HuH-7.5 (cell line): ENCODE data around the gene SHC2.
"Not testable (repeated sequence)": the region's sequence is repeated elsewhere in the genome, so short reads cannot be mapped to it uniquely, and the experiment has no call there.

Experiments
- DNase-seq: peaks from one replicate; pipeline ENCODE4 v3.0.0; 2011; ENCODE audit warnings: low spot score

The SHC2 gene

GRCh38 chr19:468587-469256 is 7.9 kb upstream of the SHC2 start:
- DNase-seq, result no peak

GRCh38 chr19:467554-467953 is 6.7 kb upstream of the SHC2 start:
- DNase-seq, result no peak

GRCh38 chr19:465056-465816 is 4.4 kb upstream of the SHC2 start:
- DNase-seq, result no peak

GRCh38 chr19:464208-464545 is 3.3 kb upstream of the SHC2 start:
- DNase-seq, result no peak

- no peak for DNase-seq
Observed at GRCh38 chr19:463483-464207, 2.8 kb upstream of the SHC2 start.

GRCh38 chr19:461721-462551 is 1.1 kb upstream of the SHC2 start:
- DNase-seq, result peak; percentile 98

- peak; percentile 99 for DNase-seq
Observed at GRCh38 chr19:459724-460511, 915 bp downstream of the SHC2 start.

GRCh38 chr19:458091-459042 is 2.5 kb downstream of the SHC2 start:
- no peak for DNase-seq

- no peak for DNase-seq
Observed at GRCh38 chr19:457636-458035, 3.2 kb downstream of the SHC2 start.

- DNase-seq, result no peak
Observed at GRCh38 chr19:456547-457110, 4.2 kb downstream of the SHC2 start.

- DNase-seq, result no peak
Observed at GRCh38 chr19:455851-456546, 4.8 kb downstream of the SHC2 start.

- no peak for DNase-seq
Observed at GRCh38 chr19:455031-455705, 5.7 kb downstream of the SHC2 start.

- DNase-seq, result no peak
Observed at GRCh38 chr19:453606-454005, 7.2 kb downstream of the SHC2 start.

GRCh38 chr19:452829-453228 is 8.0 kb downstream of the SHC2 start:
- DNase-seq, result no peak

- DNase-seq, result not testable (repeated sequence)
Observed at GRCh38 chr19:450912-451481, 9.8 kb downstream of the SHC2 start.

- DNase-seq, result no peak
Observed at GRCh38 chr19:449916-450315, 10.9 kb downstream of the SHC2 start.

GRCh38 chr19:447816-448560 is 12.8 kb downstream of the SHC2 start:
- DNase-seq, result no peak

GRCh38 chr19:447064-447426 is 13.8 kb downstream of the SHC2 start:
- no peak for DNase-seq
